ENCODE data around the gene FBXW5.

Gene FBXW5

DNA sequence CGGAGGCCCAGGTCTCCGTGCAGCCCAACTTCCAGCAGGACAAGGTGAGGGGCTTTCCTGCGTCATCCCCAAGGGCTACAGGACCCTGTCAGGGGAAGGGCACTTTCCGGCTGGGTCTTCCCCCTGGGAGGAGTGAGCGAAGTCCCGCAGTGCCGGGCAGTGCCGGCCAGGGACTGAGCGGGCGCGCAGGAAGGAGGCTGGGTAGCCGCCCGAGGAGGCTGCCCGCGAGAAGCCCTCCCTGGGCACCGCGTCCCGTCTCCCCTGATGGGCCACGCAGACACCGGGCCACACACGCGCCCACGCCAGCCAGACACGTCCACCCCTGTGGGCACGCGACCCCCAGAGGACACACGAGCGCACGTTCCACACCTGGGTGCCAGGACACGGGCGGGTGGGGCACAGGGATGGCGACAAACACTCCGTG lies 33.1 kb upstream of the FBXW5 start:
- DNase-seq (ENCODE audit: low read depth, low spot score): no peak

DNA sequence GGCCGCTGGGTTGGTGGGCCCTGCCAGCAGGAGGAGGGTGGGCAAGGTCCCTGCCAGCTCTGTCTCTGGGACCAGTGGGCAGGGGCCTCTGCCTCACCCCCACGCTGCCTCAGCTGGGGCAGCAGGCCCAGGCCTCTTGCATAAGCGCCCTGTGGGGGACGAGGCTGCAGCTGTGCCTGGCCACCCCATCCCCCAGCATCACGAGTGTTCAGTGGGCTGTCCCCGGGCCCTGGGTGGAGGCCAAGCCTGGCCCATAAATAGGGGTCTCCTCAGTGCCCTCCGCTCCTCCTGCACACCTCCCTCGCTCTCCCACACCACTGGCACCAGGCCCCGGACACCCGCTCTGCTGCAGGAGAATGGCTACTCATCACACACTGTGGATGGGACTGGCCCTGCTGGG lies 32.7 kb upstream of the FBXW5 start, which contains the start of gene PTGDS:
PTGDS (plus strand) TSS at position 282 of the 400 bp plus-strand sequence; CDS start at position 357, 75 bp downstream.
- no peak for DNase-seq (ENCODE audit: low read depth, low spot score)

DNA sequence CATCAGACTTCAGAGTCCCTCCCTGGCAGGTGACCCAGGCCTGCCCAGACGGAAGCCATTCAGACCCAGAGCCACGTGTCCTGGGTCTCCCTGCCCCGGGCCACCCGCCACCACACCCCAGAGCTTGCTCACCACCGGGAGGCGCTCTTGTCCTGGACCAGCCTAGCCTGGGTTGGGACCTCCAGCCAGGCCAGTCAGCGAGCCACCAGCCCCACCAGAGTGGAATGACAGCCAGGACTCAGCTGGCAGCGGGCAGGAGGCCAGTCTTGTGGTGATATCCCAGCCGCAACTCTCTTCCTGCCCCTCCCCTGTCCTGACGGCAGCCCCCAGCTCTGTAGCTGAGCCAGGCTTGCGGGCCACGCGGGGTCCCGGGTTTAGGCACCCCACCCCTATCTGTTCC lies 31.1 kb upstream of the FBXW5 start:
- DNase-seq (ENCODE audit: low read depth, low spot score): no peak

DNA sequence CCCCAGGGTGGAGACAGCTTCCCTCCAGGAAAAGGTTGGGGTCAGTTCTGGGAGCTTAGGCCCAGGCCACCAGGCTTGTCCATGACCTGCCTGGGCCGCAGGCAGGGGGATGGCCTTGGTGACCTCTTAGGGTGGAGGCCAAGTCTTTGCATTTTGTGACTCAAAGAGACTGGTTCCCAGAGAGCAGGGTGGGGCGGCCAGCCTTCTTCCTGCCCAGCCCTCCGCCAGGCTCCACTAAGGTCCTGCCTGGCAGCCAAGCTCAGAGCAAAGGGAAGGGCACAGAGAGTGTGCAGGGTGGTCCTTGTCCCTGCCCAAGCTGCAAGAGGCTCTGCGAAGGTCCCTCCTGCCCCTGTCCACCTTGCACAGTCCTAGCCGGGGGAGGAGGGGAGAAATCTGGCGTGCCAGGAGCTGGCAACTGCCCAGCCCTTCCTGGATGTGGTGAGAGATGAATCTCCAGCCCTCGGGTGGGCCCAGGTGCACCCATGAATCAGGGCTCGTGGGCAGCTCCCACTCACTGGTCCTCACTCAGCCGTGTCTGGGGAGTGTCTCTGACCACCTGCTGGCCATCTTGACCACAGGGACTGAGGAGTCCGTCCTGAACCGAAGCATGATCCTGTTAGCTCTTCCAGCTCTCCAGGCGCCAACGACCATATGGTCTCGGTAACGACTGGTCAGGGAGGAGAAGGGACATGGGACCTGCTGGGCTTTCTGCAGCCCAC lies 30.4 kb upstream of the FBXW5 start:
- no peak for DNase-seq (ENCODE audit: low read depth, low spot score)

DNA sequence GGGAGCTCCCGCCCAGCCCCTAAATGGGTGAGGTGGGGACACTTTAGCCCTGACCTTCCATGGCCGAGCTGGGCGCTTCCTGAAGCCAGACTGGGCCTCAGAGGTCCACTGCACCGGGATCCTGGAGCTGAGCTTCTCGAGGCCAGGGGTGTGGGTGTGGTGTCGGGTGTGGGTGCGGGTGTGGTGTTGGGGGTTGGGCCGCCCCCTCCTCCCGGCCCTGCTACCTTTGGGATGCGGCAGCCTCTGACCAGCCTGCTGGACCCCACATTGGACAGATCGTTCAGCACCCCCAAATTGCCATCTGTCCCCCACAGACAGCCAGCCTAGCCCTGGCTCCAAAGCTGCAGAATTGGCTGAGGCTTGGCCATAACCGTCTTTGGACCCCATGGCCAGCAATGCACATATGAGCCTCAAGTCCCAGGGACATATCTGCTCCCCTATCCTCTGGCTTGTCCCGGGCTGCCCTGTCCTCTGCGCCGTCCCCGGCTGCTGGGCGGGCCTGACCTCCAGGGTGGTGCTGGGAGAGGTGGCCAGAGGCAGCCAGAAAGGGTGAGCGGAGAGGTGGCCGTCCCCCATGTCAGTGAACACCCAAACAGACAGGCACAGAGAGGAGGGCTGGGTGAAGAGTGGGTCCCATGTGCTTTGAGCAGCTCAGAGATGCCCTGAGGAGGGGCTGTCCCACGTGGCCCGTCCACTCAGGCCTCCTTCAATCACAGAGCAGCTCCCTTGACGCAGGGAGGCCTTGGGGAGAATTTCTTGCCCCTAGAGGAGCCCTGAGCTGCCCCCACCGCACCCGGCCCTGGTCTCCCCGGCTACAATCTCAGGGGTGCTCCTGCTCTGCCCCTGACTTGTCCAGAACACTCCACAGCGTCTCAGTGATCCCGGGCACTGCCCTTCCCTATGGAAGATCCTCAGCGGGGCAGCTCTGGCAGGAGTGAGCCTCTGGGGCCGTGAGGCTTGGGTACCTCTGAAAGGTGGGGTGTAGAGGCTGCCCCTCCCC lies 29.4 kb upstream of the FBXW5 start:
- no peak for DNase-seq (ENCODE audit: low read depth, low spot score)

GRCh38 chr9:136972743-136973142 lies 28.2 kb upstream of the FBXW5 start:
- no peak for DNase-seq (ENCODE audit: low read depth, low spot score)

DNA sequence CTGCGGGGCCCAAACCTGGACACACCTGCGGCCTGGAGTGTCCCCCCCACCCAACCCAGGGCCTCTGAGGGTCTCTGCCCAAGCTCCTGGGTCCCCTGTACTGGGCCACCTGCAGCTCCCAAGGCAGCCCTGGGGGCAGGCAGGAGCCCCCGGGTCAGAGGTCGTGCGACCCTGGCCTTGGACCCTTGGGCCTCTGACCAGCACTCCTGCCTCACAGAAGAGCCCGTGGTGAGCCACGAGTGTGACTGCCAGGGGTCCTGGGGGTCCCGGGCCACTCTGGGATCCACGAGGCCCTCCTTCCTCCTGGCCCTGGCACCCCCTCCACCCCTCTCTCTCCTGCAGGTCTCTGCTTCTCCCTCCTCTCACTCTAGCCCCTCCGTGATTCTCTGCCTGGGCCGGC lies 27.8 kb upstream of the FBXW5 start:
- DNase-seq (ENCODE audit: low read depth, low spot score): no peak

GRCh38 chr9:136971746-136972145 lies 27.2 kb upstream of the FBXW5 start:
- no peak for DNase-seq (ENCODE audit: low read depth, low spot score)

DNA sequence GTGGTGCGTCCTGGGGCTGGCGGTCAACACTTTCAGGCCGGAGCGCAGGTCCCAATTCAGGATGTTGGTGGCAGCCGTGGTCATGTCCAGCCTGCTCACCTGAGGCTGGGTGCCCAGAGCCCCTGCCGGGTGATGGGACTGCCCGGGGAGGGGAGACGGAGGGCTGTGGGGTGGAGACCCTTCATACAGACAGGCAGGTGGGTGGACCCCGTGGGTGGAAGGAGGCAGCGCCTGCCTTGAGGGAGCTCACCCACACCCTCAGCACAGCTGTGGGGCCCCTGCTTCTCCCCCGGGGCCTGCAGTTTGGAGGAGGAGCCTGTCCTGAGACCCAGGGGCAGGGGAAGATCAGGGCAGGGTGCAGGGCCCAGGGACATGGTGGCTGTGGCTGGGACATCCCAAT lies 25.8 kb upstream of the FBXW5 start:
- no peak for DNase-seq (ENCODE audit: low read depth, low spot score)

DNA sequence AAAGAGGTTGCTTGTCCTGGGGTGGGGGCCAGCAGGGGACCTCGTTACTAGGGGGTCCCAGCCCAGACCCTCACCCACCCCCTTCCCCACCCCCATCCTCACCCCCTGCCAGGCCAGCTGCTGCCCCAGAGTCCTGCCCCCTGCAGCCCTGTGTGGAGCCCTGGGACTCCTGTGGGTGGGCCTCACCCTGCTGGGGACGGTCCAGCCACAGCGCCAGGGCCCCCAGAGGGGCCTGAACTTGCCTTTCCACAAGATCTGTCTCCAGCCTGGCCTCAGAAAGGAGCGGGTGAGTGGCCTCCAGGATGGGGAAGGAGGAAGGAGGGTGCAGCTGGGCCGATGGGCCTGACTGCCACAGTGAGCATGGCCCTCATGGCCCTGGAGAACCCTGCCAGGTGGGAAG lies 25.2 kb upstream of the FBXW5 start:
- DNase-seq (ENCODE audit: low read depth, low spot score): no peak

- DNase-seq (ENCODE audit: low read depth, low spot score): no peak
These were observed 24.6 kb upstream of the FBXW5 start for GRCh38 chr9:136969150-136969549.

GRCh38 chr9:136968333-136969127 lies 24.0 kb upstream of the FBXW5 start:
- no peak for DNase-seq (ENCODE audit: low read depth, low spot score)

DNA sequence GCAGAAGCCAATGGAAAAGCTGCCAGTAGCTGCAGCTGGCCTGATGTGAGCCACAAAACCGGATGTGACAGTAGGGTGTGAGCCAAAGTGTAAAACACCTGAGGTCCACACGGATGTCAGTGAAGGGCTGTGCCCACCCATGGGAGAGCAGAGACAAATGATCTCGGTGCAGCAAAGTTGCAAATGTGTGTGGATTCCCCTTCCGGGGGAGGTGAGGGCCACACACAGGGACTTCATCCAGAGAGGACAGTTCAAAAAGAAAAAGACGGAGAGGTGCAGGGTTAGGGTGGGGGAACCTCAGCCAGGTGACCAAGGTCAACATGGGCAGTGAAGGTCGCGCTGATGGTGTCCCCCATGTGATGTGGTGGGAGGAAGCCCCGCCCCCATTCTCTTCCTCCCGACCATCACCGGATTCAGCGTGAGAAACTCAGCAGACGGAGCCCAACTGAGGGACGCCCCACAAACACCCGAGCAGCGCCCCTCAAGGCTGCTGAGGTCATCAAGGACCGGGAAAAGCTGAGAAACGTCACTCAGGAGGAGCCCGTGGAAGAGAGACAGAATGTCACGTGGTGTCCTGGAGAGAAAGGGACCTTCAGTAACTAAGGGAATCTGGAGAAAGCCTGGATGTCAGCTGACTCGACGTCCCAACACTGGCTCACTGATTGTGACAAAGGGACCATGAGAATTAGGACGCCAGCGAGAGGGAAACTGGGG lies 21.4 kb upstream of the FBXW5 start:
- DNase-seq (ENCODE audit: low read depth, low spot score): no peak

DNA sequence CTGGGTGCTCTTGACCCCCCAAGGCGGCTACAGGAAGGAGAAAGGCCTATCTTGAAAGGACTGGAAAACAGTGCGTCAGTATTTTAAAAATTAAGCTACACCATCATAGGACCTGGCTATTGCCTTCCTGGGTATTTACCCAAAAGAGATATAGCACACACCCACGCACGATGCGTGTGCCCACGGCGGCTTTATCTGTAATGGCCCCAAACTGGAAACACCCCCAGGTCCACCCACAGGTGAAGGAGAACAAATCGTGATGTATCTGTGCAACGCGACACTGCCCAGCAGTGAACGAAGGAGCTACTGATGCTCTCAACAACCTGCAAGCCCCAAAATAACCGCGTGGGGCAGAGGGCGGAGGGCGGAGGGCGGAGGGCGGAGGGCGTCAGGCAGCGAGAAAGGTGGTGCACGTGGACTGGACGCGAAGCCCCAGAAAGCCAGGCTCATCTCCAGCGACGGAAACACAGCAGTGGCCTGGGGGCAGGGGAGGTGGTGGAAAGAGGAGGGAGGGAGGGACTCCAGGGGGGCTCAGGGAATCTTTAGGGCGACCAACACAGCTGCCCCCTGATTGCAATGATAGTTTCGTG lies 20.4 kb upstream of the FBXW5 start:
- no peak for DNase-seq (ENCODE audit: low read depth, low spot score)

DNA sequence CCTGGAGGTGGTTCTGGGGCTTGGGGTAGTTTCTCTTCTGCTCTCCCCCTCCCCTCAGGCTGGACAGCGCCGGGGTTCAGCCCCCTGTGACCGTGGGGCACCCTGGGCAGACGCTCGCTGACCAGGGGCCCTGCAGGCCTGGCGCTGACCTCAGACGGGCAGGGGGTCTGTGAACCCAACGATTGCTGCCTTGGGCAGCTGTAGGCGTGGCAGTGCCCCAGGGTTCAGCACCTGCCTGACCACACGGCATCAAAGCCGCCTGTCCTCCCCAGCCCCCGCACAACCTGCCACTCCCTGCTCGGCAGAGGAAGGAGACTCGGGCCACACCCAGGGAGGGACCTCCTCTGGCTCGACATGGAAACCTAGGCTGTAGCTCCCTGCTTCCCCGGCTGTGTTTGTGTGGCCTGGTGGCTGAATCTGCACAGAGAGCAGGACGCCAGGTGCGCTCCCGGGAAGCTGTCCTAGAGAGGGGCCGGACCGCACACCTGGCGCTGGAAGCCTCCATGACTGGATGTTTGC lies 19.7 kb upstream of the FBXW5 start:
- no peak for DNase-seq (ENCODE audit: low read depth, low spot score)

- DNase-seq (ENCODE audit: low read depth, low spot score): no peak
These were observed 19.2 kb upstream of the FBXW5 start for GRCh38 chr9:136963751-136964150.

DNA sequence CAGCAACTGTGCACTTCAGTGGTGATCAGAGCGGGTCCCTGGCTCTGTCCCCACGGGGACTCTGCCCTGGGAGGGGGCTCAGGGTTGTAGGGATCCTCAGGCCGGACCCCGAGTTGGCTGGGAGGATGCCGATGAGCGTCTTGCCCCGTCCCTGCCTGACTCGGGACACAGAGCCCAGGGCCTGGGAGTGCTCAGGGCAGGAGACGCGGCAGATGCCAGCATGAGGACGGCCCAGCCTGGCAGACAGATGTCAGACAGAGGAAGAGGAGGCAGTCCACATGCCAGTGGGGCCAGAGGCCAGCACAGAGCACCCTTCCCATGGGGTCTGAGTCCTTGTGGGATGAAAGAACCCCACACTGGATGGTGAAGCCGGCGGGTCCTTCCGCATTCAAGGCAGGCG lies 18.8 kb upstream of the FBXW5 start:
- no peak for DNase-seq (ENCODE audit: low read depth, low spot score)

DNA sequence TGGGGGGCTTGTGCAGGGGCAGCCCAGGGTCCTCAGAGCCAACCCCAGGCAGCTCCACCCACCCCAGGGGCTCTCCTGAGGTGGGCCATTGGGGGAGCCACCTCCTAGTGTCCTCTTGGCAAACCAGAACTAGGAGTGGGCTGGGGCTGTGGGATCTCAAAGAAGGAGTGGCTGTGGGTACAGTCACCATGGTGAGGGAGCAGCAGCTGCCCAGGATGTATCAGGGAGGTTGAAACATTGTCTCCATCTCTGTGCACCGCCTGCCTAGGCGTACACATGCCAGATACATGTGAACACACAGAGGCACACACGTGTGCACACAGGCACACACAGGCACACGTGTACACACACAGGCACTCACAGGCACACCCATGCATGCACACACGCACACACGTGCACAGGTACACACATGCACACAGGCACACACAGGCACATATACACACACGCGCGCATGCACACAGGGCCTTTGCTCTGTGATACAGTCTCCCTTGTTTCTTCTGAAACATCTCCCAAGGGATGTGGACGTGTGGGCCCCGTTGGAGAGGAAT lies 18.2 kb upstream of the FBXW5 start:
- DNase-seq (ENCODE audit: low read depth, low spot score): no peak

- no peak for DNase-seq (ENCODE audit: low read depth, low spot score)
These were observed 17.6 kb upstream of the FBXW5 start for GRCh38 chr9:136962163-136962562.
